Muscle of leg (tissue), 11 donors: ENCODE results near the gene PTPRK. TPM values are rescaled to one million over a fixed set of nuclear protein-coding genes. Genes with fewer than 3 reads are reported as not detected.

Experiments
- DNase-seq: peaks from one replicate; pipeline ENCODE4 v3.0.0; 2013
- H3K27ac ChIP-seq: one replicate; pipeline ENCODE4 v1.5.1; 2013; ENCODE audit warnings: mild to moderate bottlenecking, low read length, control low read depth
- H3K27me3 ChIP-seq: one replicate; pipeline ENCODE4 v1.6.1; 2013; ENCODE audit warnings: low read length; ENCODE audit not compliant: control insufficient read depth, insufficient read depth
- H3K36me3 ChIP-seq: one replicate; pipeline ENCODE4 v1.6.1; 2013; ENCODE audit warnings: low read length; ENCODE audit not compliant: control insufficient read depth, insufficient read depth
- H3K4me1 ChIP-seq: one replicate; pipeline ENCODE4 v1.6.1; 2013; ENCODE audit warnings: low read length; ENCODE audit not compliant: control insufficient read depth, insufficient read depth
- H3K4me3 ChIP-seq: one replicate; pipeline ENCODE4 v1.5.1; 2013; ENCODE audit warnings: low read length, control low read depth
- H3K9me3 ChIP-seq: replicated peaks from 2 replicates; pipeline ENCODE4 v1.6.1; 2013; ENCODE audit warnings: low read depth, low read length; ENCODE audit not compliant: control insufficient read depth
- WGBS: methylation state at CpG from one replicate; pipeline ENCODE4 v1.1.5; 2013; ENCODE audit warnings: missing lambda C conversion rate; ENCODE audit not compliant: insufficient coverage; 5-methylcytosine and 5-hydroxymethylcytosine counted together
- polyA plus RNA-seq, 8 donors: library from polyadenylated mRNA; unstranded; fragments of 120-200 nt; gene quantifications; one replicate each; pipeline versions ENCODE4 v1.2.1 to v1.2.3, GENCODE V29; 2013; ENCODE audit warnings: inconsistent platforms in 1 of 8, low replicate concordance in 1 of 8; ENCODE audit not compliant: insufficient read length in 8 of 8, insufficient read depth in 1 of 8
- total RNA-seq: library from RNA; stranded (reverse); fragments of 120-200 nt; gene quantifications from one replicate; pipeline ENCODE4 v1.2.4, GENCODE V29; 2013

PTPRK gene
- total and polyA plus RNA-seq, 9 donors, result 14.4 to 21.8 (median 18.2) TPM

DNA sequence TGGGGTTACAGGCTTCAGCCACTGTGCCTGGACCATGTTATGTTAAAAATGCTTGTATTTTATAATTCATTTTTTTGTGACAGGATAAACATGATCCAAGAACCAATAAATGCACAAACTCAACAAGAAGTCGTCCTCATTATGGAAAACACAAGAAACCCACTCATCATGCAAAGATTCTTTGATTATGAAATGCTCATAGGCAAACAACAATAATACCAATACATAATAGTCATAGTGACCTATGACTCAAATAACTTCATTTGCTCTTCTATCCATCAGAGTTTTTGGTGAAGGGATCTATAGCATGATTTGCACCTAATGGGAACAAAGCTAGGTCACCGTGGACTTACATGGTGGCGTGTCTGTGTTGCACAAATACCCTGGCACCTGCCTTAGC, 402.5 kb downstream of the PTPRK start:
- no peaks in the 10 kb centered on the region for H3K4me1 ChIP-seq
- H3K36me3 ChIP-seq, result no peaks in the 10 kb centered on the region
- H3K27ac ChIP-seq, result no peak overlapping the region
- no peaks in the 10 kb centered on the region for H3K9me3 ChIP-seq
- no peak overlapping the region for H3K4me3 ChIP-seq
- H3K27me3 ChIP-seq, result no peaks in the 10 kb centered on the region
- WGBS, result 100% methylated on average over 2 of the region's 3 CpGs
- no peak for DNase-seq

DNA sequence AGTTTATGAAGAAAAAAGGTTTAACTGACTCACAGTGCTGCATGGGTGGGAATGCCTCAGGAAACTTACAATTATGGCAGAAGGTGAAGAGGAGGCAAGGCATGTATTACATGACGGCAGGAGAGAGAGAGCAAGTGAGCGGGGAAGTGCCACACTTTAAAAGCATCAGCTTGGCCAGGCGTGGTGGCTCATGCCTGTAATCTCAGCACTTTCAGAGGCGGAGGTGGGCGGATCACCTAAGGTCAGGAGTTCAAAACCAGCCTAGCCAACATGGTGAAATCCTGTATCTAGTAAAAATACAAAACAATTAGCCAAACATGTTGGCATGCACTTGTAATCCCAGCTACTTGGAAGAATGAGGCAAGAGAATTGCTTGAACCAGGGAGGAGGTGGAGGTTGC, 406.2 kb downstream of the PTPRK start:
- Histone ChIP-seq H3K27ac (no peak overlapping the region), H3K4me3 (no peak overlapping the region), H3K27me3 (no peaks in the 10 kb centered on the region), H3K4me1 (no peaks in the 10 kb centered on the region), H3K36me3 (no peaks in the 10 kb centered on the region), H3K9me3 (no peaks in the 10 kb centered on the region)
- DNase-seq, result no peak
- 97% methylated on average over 4 of the region's 5 CpGs for WGBS

DNA sequence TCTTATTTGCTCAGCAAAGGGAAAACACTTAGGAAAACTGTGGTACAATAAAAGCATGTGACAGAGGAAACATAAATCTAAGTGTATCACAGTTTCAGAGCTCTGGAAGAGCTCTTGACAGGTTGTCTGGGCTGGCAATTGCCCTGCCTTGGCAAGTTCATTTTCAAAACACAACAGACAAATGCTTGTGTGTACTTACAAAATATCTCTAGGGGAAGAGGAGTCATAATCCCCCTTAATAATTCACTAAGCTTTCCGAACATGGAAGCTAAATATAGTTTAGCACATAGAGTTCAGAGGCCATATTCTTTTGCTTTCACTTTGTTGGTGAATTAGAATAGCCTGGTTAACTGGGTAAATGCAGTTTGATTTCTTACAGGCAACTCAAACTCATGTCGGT, 407.9 kb downstream of the PTPRK start:
- Histone ChIP-seq H3K36me3 (no peaks in the 10 kb centered on the region), H3K27ac (no peak overlapping the region), H3K4me3 (no peak overlapping the region), H3K4me1 (no peaks in the 10 kb centered on the region), H3K27me3 (no peaks in the 10 kb centered on the region), H3K9me3 (no peaks in the 10 kb centered on the region)
- 100% methylated on average over 1 of the region's 2 CpGs for WGBS
- peak; percentile 38 for DNase-seq

DNA sequence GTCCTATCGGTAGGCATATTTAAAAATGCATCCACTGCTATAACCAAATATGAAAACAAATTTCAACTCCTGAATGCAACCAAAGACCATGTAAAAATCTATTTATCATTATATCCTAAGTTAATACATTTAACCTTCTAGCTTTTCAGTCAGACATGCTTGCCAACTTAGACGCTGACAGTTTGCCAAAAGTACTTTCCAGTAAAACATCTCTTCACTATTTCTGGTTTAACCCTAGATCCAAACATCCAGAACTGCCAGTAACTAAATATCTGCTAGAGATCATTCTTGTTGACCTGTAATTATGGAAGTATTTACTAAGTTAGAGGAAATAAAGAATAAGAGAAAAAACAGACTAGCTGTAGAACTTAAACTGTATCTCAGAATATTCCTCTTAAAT, 409.3 kb downstream of the PTPRK start:
- no CpG with 5 or more reads among the region's 2 CpGs for WGBS
- no peaks in the 10 kb centered on the region for H3K4me1 ChIP-seq
- peak; percentile 56 for DNase-seq
- no peaks in the 10 kb centered on the region for H3K36me3 ChIP-seq
- H3K4me3 ChIP-seq, result no peak overlapping the region
- no peaks in the 10 kb centered on the region for H3K27me3 ChIP-seq
- no peaks in the 10 kb centered on the region for H3K9me3 ChIP-seq
- no peak overlapping the region for H3K27ac ChIP-seq

DNA sequence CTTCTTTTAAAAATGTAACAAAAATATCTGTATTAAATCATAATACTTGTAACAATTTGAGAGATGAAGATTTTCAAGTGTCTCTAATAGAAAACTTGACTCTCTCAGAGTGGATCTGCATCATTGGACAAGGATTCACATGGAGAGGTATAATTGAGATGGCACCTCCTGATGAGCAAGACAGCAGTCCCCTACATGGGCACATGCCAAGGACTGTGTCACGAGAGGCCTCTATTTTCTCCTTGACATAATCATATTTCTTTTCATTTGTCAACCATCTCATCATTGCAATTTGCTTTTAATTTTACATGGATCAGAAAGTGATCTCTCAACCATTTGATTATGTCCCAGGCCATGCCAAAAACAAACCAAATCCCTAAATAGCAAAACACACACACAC, 412.7 kb downstream of the PTPRK start:
- Histone ChIP-seq H3K4me3 (no peak overlapping the region), H3K36me3 (no peaks in the 10 kb centered on the region), H3K9me3 (no peaks in the 10 kb centered on the region), H3K4me1 (no peaks in the 10 kb centered on the region), H3K27ac (no peak overlapping the region), H3K27me3 (no peaks in the 10 kb centered on the region)
- 80% methylated on average over 1 of the region's 1 CpG for WGBS
- no peak for DNase-seq

DNA sequence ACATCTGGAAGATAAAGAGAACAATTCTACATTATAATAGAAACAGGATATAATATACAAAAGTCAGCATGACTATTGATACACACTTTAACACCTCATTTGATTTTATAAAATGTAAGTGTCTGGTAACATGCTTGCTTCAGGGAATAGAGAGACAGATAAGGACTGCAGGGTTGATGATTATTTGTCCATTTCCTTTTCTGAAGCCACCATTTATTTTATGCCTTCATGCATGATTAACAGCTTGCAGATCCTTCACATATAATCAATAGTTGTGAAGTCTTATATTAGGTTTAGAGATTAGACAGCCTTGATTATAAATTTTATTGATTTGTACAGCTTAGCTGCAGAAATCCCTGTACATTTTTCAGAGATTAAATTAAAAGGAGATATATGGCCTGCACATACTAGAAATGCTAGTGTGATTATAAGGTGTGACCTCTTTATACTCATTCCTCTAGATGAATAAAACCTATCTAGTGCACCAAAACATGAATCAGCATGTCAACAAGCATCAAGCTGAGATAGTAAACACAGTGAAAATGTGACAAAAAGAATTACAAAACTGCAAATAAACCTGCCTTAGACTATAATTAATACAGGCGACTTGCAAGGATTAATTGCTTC, 420.7 kb downstream of the PTPRK start:
- DNase-seq, result no peak
- H3K4me1 ChIP-seq, result no peaks in the 10 kb centered on the region
- H3K4me3 ChIP-seq, result no peak overlapping the region
- no peaks in the 10 kb centered on the region for H3K9me3 ChIP-seq
- H3K36me3 ChIP-seq, result no peaks in the 10 kb centered on the region
- H3K27ac ChIP-seq, result no peak overlapping the region
- H3K27me3 ChIP-seq, result no peaks in the 10 kb centered on the region
- no CpG with 5 or more reads among the region's 1 CpG for WGBS

DNA sequence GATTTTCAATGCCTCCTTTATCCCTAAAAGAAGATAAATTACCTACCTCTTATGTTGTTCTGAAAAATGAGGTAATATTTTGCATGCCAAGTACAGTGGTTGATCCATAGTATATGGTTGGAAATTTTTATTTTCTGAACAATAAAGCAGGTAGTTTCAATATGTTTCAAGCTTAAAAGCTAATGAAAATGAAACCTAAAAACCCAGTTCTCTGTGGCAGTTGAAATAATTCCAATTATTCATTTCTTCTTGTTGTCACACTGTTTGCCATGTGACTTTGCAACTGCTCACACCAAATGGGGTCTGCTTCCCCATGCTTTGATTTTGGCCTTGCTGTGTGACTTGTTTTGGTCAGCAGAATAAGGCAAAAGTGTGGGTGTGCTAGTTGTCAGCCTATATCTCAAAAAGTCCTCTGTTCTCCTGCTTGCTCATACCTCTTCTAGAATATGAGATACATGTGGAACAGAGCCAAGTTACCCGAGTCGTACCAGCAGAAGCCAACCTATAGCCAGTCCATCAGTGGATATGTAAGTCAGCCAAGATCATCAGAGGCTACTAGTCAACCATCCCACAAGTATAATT, 422.3 kb downstream of the PTPRK start:
- Histone ChIP-seq H3K9me3 (no peaks in the 10 kb centered on the region), H3K4me3 (no peak overlapping the region), H3K4me1 (no peaks in the 10 kb centered on the region), H3K27me3 (no peaks in the 10 kb centered on the region), H3K36me3 (no peaks in the 10 kb centered on the region), H3K27ac (no peak overlapping the region)
- no peak for DNase-seq
- WGBS, result no CpG with 5 or more reads among the region's 2 CpGs

DNA sequence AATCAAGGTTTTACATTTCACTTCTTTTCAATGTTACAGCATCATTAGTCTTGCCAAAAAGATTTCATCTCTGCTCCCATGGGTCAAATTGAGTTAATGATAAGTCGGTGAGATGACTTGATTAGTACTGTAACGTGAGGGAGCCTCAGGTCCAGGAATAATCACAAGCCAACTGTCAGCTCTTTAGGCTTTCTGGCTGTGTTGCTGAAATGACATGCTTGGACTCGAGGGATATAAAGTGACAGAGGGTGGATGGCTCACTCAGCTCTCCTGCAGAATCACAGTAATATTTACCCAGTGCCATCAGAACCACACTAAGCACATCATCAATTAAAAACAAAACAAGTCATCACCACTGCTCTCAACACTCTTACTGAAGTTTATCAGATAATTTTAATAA, 423.4 kb downstream of the PTPRK start:
- no CpG with 5 or more reads among the region's 3 CpGs for WGBS
- no peak overlapping the region for H3K27ac ChIP-seq
- no peak for DNase-seq
- no peaks in the 10 kb centered on the region for H3K27me3 ChIP-seq
- no peak overlapping the region for H3K4me3 ChIP-seq
- H3K36me3 ChIP-seq, result no peaks in the 10 kb centered on the region
- H3K9me3 ChIP-seq, result no peaks in the 10 kb centered on the region
- no peaks in the 10 kb centered on the region for H3K4me1 ChIP-seq

DNA sequence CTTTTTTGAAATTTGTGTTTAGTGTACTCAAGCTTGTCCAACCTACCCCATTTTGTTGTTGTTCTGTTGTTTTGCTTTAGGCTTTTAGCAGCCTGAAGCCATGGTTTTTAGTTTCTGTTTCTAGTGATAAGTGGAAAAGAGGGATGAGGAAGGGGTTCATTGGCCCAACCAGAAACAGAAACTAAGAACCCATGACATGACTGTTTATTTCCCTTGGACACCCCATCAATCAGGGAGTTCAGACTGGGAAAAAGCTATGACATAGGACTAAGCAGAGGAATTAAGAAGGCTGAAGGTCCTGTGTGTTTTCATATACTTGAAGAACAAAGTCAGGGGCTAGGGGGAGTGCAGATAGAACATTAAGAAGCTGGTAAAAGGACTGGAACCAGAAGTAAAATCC, 425.0 kb downstream of the PTPRK start:
- Histone ChIP-seq H3K4me3 (no peak overlapping the region), H3K9me3 (no peaks in the 10 kb centered on the region), H3K36me3 (no peaks in the 10 kb centered on the region), H3K27ac (no peak overlapping the region), H3K4me1 (no peaks in the 10 kb centered on the region), H3K27me3 (no peaks in the 10 kb centered on the region)
- no peak for DNase-seq

DNA sequence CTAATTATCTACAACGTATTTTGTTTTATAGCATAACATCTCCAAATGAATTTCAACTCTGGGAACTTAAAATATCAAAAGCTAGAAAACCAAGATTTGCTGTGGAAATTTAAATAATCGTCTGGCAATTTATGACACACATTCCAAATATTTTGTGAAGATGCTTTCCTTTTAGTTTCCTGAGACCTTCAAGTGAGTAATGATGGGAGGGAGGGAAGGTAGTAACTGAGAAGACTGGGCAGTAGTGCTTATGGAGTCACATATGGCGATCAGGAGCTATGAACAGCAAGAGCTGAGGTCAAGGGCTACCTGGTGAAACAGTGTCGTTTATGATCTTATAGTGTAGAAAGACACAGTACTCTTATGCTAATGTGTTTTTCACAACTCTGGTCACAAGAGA, 441.4 kb downstream of the PTPRK start:
- no peaks in the 10 kb centered on the region for H3K9me3 ChIP-seq
- no peaks in the 10 kb centered on the region for H3K4me1 ChIP-seq
- H3K27ac ChIP-seq, result no peak overlapping the region
- no peak for DNase-seq
- H3K36me3 ChIP-seq, result no peaks in the 10 kb centered on the region
- no peak overlapping the region for H3K4me3 ChIP-seq
- WGBS, result 83% methylated on average over 1 of the region's 4 CpGs
- no peaks in the 10 kb centered on the region for H3K27me3 ChIP-seq

DNA sequence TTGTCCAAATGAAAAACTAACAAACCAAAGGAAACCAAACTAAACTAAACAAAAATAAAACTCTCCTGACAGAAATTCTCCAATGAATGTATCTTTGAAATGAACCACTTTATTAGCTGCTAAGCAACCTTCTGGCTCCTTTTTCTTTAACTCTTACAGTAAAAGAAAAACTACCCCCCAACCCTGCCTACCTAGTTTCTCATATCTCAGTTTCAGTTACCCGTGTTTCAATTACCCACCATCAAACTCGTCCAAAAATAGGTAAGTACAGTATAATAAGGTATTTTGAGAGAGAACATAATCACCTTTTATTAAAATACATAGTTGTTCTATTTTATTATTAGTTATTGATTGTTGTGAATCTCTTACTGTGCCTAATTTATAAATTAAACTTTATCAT, 442.1 kb downstream of the PTPRK start:
- H3K4me1 ChIP-seq, result no peaks in the 10 kb centered on the region
- H3K36me3 ChIP-seq, result no peaks in the 10 kb centered on the region
- no peaks in the 10 kb centered on the region for H3K27me3 ChIP-seq
- no peaks in the 10 kb centered on the region for H3K9me3 ChIP-seq
- no CpG with 5 or more reads among the region's 2 CpGs for WGBS
- no peak for DNase-seq
- no peak overlapping the region for H3K4me3 ChIP-seq
- no peak overlapping the region for H3K27ac ChIP-seq
